Endothelial cell (in vitro differentiated cells): ENCODE measurements around the gene SOX13. TPM values are rescaled to one million over a fixed set of nuclear protein-coding genes. Genes with fewer than 3 reads are reported as not detected.

Experiments used
- DNase-seq: peaks from one replicate; pipeline ENCODE4 v3.0.0; 2021; ENCODE audit warnings: low spot score
- H3K27ac Mint-ChIP-seq: one replicate; pipeline ENCODE4 v1.8.0; 2021; ENCODE audit warnings: mixed read lengths, inconsistent platforms; ENCODE audit not compliant: unreplicated experiment
- H3K27me3 Mint-ChIP-seq: one replicate; pipeline ENCODE4 v1.8.0; 2021; ENCODE audit warnings: mild to moderate bottlenecking, moderate library complexity, mixed read lengths, inconsistent platforms; ENCODE audit not compliant: unreplicated experiment
- H3K36me3 Mint-ChIP-seq: one replicate; pipeline ENCODE4 v1.8.0; 2021; ENCODE audit warnings: mild to moderate bottlenecking, low read depth, mixed read lengths, inconsistent platforms; ENCODE audit not compliant: unreplicated experiment
- H3K4me1 Mint-ChIP-seq: one replicate; pipeline ENCODE4 v1.8.0; 2021; ENCODE audit warnings: mild to moderate bottlenecking, mixed read lengths, inconsistent platforms; ENCODE audit not compliant: unreplicated experiment
- H3K4me3 Mint-ChIP-seq: one replicate; pipeline ENCODE4 v1.8.0; 2021; ENCODE audit warnings: mild to moderate bottlenecking, mixed read lengths, inconsistent platforms; ENCODE audit not compliant: unreplicated experiment
- H3K9me3 Mint-ChIP-seq: one replicate; pipeline ENCODE4 v1.8.0; 2021; ENCODE audit warnings: mixed read lengths, inconsistent platforms; ENCODE audit not compliant: unreplicated experiment
- CTCF ChIP-seq: fragments of 200-600 bp; sonication (generic); IDR thresholded peaks from one replicate; pipeline ENCODE4 v1.5.0; 2021; ENCODE audit warnings: antibody characterized with exemption; ENCODE audit not compliant: unreplicated experiment
- total RNA-seq: library from RNA; stranded (reverse); fragmentation: NEBNext Ultra II Directional; extraction: Animal tissue kit (Norgen Biotek cat#: 25700); gene quantifications from one replicate; pipeline ENCODE4 v1.2.1, GENCODE V29; 2021; ENCODE audit not compliant: unreplicated experiment

Gene SOX13
- total RNA-seq, 1 donor from 2014 or later: 107 TPM

GRCh38 chr1:204093421-204093717 lies 20.5 kb downstream of the SOX13 start:
- H3K4me1 Mint-ChIP-seq: peaks cover 40% of the 10 kb centered on the region
- H3K27ac Mint-ChIP-seq: no peak overlapping the region
- H3K9me3 Mint-ChIP-seq: no peaks in the 10 kb centered on the region
- H3K27me3 Mint-ChIP-seq: peaks cover 2% of the 10 kb centered on the region
- no peaks in the 10 kb centered on the region for H3K36me3 Mint-ChIP-seq
- no peak for DNase-seq
- no peak for TF ChIP-seq CTCF
- no peak overlapping the region for H3K4me3 Mint-ChIP-seq

- Mint-ChIP-seq H3K9me3 (no peaks in the 10 kb centered on the region), H3K4me1 (peaks cover 36% of the 10 kb centered on the region), H3K27ac (peak overlapping the region; percentile 59), H3K36me3 (no peaks in the 10 kb centered on the region), H3K27me3 (peaks cover 2% of the 10 kb centered on the region), H3K4me3 (no peak overlapping the region)
- no peak for DNase-seq
- no peak for TF ChIP-seq CTCF
These were observed 20.9 kb downstream of the SOX13 start for GRCh38 chr1:204093781-204094180.

- Mint-ChIP-seq H3K4me3 (no peak overlapping the region), H3K36me3 (no peaks in the 10 kb centered on the region), H3K27me3 (peaks cover 2% of the 10 kb centered on the region), H3K4me1 (peaks cover 31% of the 10 kb centered on the region), H3K27ac (peak overlapping the region; percentile 59), H3K9me3 (no peaks in the 10 kb centered on the region)
- no peak for DNase-seq
- no peak for TF ChIP-seq CTCF
These were observed 21.4 kb downstream of the SOX13 start for GRCh38 chr1:204094313-204094729.

GRCh38 chr1:204094856-204095634 lies 22.1 kb downstream of the SOX13 start:
- Mint-ChIP-seq H3K36me3 (no peaks in the 10 kb centered on the region), H3K9me3 (no peaks in the 10 kb centered on the region), H3K4me1 (peaks cover 31% of the 10 kb centered on the region), H3K27ac (no peak overlapping the region), H3K4me3 (no peak overlapping the region), H3K27me3 (peaks cover 2% of the 10 kb centered on the region)
- DNase-seq: no peak
- TF ChIP-seq CTCF: no peak

GRCh38 chr1:204096931-204097330 lies 24.0 kb downstream of the SOX13 start:
- DNase-seq: no peak
- no peaks in the 10 kb centered on the region for H3K27me3 Mint-ChIP-seq
- H3K36me3 Mint-ChIP-seq: no peaks in the 10 kb centered on the region
- peaks cover 17% of the 10 kb centered on the region for H3K4me1 Mint-ChIP-seq
- no peaks in the 10 kb centered on the region for H3K9me3 Mint-ChIP-seq
- no peak for TF ChIP-seq CTCF
- no peak overlapping the region for H3K4me3 Mint-ChIP-seq
- H3K27ac Mint-ChIP-seq: no peak overlapping the region
